PC-3 (cell line): Measurements from ENCODE around the gene SH3RF1. TPM values are rescaled to one million over a fixed set of nuclear protein-coding genes. Genes with fewer than 3 reads are reported as not detected.

Source experiments
- ATAC-seq: fragments of 200-7000 bp; cut with Tn5 transposase; 2 replicates; pipeline ENCODE4 v1.9.1; 2020; ENCODE audit warnings: mild to moderate bottlenecking, moderate library complexity
- BruUV-seq: library from RNA; stranded (reverse); fragments of 400-500 nt; replicated peaks from 2 replicates; lab custom pipeline; 2021; lab: Mats Ljungman, UMichigan
- CTCF ChIA-PET: fragments of 300-600 bp; sonication (Branson Sonifier 250); formaldehyde crosslinking; loops from one replicate; lab custom pipeline; 2022; ENCODE audit warnings: antibody characterized with exemption; lab: Charles Lee
- POLR2A ChIA-PET: fragments of 300-600 bp; sonication (Branson Sonifier 250); formaldehyde crosslinking; loops from one replicate; lab custom pipeline; 2022; ENCODE audit warnings: antibody characterized with exemption; ENCODE audit not compliant: unreplicated experiment; lab: Charles Lee
- DNase-seq: peaks from one replicate; pipeline ENCODE4 v3.0.0-alpha.2; 2015
- H2AFZ ChIP-seq: fragments of 300-600 bp; sonication (generic); 2 replicates; pipeline ENCODE4 v1.6.0; 2016; ENCODE audit warnings: antibody characterized with exemption, low read length
- H3F3A ChIP-seq: fragments of 300-600 bp; sonication (generic); one replicate; pipeline ENCODE4 v1.6.0; 2017; ENCODE audit warnings: antibody characterized with exemption, low read length, control low read depth, mild to moderate bottlenecking; ENCODE audit not compliant: unreplicated experiment
- H3K27ac ChIP-seq: fragments of 300-600 bp; sonication (generic); 2 replicates; pipeline ENCODE4 v1.5.1; 2016; ENCODE audit warnings: mild to moderate bottlenecking, low read length
- H3K27me3 ChIP-seq: fragments of 300-600 bp; sonication (generic); 2 replicates; pipeline ENCODE4 v1.6.1; 2016; ENCODE audit warnings: low read length, mixed read lengths
- H3K36me3 ChIP-seq: fragments of 300-600 bp; sonication (generic); 2 replicates; pipeline ENCODE4 v1.6.1; 2016; ENCODE audit warnings: low read depth, mixed run types, low read length, mixed read lengths
- H3K4me1 ChIP-seq: fragments of 300-600 bp; sonication (generic); 2 replicates; pipeline ENCODE4 v1.5.1; 2016; ENCODE audit warnings: low read length; ENCODE audit not compliant: insufficient read depth
- H3K4me2 ChIP-seq: fragments of 300-600 bp; sonication (generic); 2 replicates; pipeline ENCODE4 v1.6.0; 2016; ENCODE audit warnings: low read length
- H3K4me3 ChIP-seq: fragments of 300-600 bp; sonication (generic); 2 replicates; pipeline ENCODE4 v1.5.1; 2016; ENCODE audit warnings: mild to moderate bottlenecking, low read length, mixed read lengths
- H3K79me2 ChIP-seq: fragments of 300-600 bp; sonication (generic); 2 replicates; pipeline ENCODE4 v1.6.1; 2017; ENCODE audit warnings: low read length, mixed read lengths
- H3K9ac ChIP-seq: fragments of 300-600 bp; sonication (generic); 2 replicates; pipeline ENCODE4 v1.6.0; 2016; ENCODE audit warnings: mild to moderate bottlenecking, low read length
- H3K9me2 ChIP-seq: fragments of 300-600 bp; sonication (generic); replicated peaks from 2 replicates; pipeline ENCODE4 v1.6.1; 2016; ENCODE audit warnings: mixed run types, low read length, mixed read lengths
- H3K9me3 ChIP-seq: fragments of 300-600 bp; sonication (generic); 2 replicates; pipeline ENCODE4 v1.6.1; 2016; ENCODE audit warnings: low read length, mixed read lengths
- H4K20me1 ChIP-seq: fragments of 300-600 bp; sonication (generic); 2 replicates; pipeline ENCODE4 v1.6.1; 2016; ENCODE audit warnings: low read length, mixed read lengths
- CTCF ChIP-seq: fragments of 300-600 bp; sonication (generic); conservative IDR thresholded peaks from 2 replicates; pipeline ENCODE4 v1.5.1; 2017; ENCODE audit warnings: antibody characterized with exemption, low read depth, mild to moderate bottlenecking, low read length
- EZH2 ChIP-seq: fragments of 300-600 bp; sonication (generic); IDR thresholded peaks from one replicate; pipeline ENCODE4 v1.6.1; 2017; ENCODE audit warnings: antibody characterized with exemption, mild to moderate bottlenecking, low read length; ENCODE audit not compliant: unreplicated experiment
- EZH2phosphoT487 ChIP-seq: fragments of 300-600 bp; sonication (generic); IDR thresholded peaks from 2 replicates; pipeline ENCODE4 v1.6.1; 2018; ENCODE audit warnings: mild to moderate bottlenecking, antibody characterized with exemption, low read length, borderline replicate concordance
- intact Hi-C: fragments of 100-400 bp; cut with micrococcal nuclease; formaldehyde crosslinking; loops from 2 replicates; pipeline ENCODE4 v1.9.0; 2023
- total RNA-seq: library from RNA; depleted of rRNA; stranded (reverse); fragments of >200 nt; gene quantifications from 2 replicates; pipeline ENCODE4 v1.2.3, GENCODE V29; 2014

SH3RF1 gene
- total RNA-seq, 1 experiment from 2014 or later: 21.0 TPM

GRCh38 chr4:169249214-169249973 lies 21.4 kb downstream of the SH3RF1 start:
- ATAC-seq (peak; percentile 83), DNase-seq (peak; percentile 82)
- POLR2A ChIA-PET: interaction anchor here (0.6 kb wide), 1 partner anchor 364 kb away, joined by 8 read pairs; no protein-coding TSS in a partner anchor
- Histone ChIP-seq H3K9ac (peak overlapping the region; percentile 38), H3K9me3 (no peaks in the 10 kb centered on the region), H3K27ac (peak overlapping the region; percentile 86), H3K4me2 (peak overlapping the region; percentile 71), H3K4me1 (peaks cover 55% of the 10 kb centered on the region), H3K79me2 (peaks cover 98% of the 10 kb centered on the region), H3F3A (peaks cover 5% of the 10 kb centered on the region), H3K36me3 (peaks cover 1% of the 10 kb centered on the region; the same call in 1 of the 2 replicates), H3K4me3 (peak overlapping the region; percentile 45), H3K9me2 (no peaks in the 10 kb centered on the region), H3K27me3 (no peaks in the 10 kb centered on the region), H2AFZ (no peak overlapping the region), H4K20me1 (no peaks in the 10 kb centered on the region)
- CTCF ChIA-PET: no interaction called here
- no TSS peak for BruUV-seq
- no peak for TF ChIP-seq EZH2
- no peak for TF ChIP-seq CTCF
- no peak for TF ChIP-seq EZH2phosphoT487
- intact Hi-C loops: loop anchor here (1.0 kb wide), 1 partner anchor 23 kb away; no protein-coding TSS in a partner anchor

- Histone ChIP-seq H3K9me3 (no peaks in the 10 kb centered on the region), H3K9me2 (no peaks in the 10 kb centered on the region), H3K79me2 (peaks cover 98% of the 10 kb centered on the region), H3K27ac (no peak overlapping the region), H3K4me1 (peaks cover 54% of the 10 kb centered on the region), H2AFZ (no peak overlapping the region), H3K4me2 (no peak overlapping the region), H3K9ac (no peak overlapping the region), H4K20me1 (no peaks in the 10 kb centered on the region), H3K27me3 (no peaks in the 10 kb centered on the region), H3F3A (peaks cover 5% of the 10 kb centered on the region), H3K36me3 (peaks cover 2% of the 10 kb centered on the region; the same call in 1 of the 2 replicates), H3K4me3 (no peak overlapping the region)
- intact Hi-C loops: loop anchor here (1.0 kb wide), 1 partner anchor 22 kb away; no protein-coding TSS in a partner anchor
- ChIA-PET POLR2A (no interaction called here), CTCF (no interaction called here)
- DNase-seq (no peak), ATAC-seq (no peak)
- TF ChIP-seq EZH2 (no peak), EZH2phosphoT487 (no peak), CTCF (no peak)
- no TSS peak for BruUV-seq
These were observed 22.1 kb downstream of the SH3RF1 start for GRCh38 chr4:169248645-169249044.
